Fibroblast of skin of abdomen (primary cell): ENCODE measurements around the gene MTARC2.

Experiments used
- DNase-seq: peaks from one replicate; pipeline ENCODE4 v3.0.0-alpha.2; 2013

MTARC2 gene

GRCh38 chr1:220770245-220770913 lies 22.3 kb downstream of the MTARC2 start:
- no peak for DNase-seq

GRCh38 chr1:220772846-220773245 lies 24.7 kb downstream of the MTARC2 start:
- DNase-seq = no peak

- DNase-seq = peak; percentile 13
Observed at GRCh38 chr1:220775240-220775853, 27.2 kb downstream of the MTARC2 start.

- no peak for DNase-seq
Observed at GRCh38 chr1:220776254-220776653, 28.1 kb downstream of the MTARC2 start.

GRCh38 chr1:220776720-220777326 lies 28.7 kb downstream of the MTARC2 start:
- DNase-seq = peak; percentile 61

GRCh38 chr1:220783453-220783852 lies 35.3 kb downstream of the MTARC2 start:
- no peak for DNase-seq

GRCh38 chr1:220784751-220785150 lies 36.6 kb downstream of the MTARC2 start:
- no peak for DNase-seq

DNA sequence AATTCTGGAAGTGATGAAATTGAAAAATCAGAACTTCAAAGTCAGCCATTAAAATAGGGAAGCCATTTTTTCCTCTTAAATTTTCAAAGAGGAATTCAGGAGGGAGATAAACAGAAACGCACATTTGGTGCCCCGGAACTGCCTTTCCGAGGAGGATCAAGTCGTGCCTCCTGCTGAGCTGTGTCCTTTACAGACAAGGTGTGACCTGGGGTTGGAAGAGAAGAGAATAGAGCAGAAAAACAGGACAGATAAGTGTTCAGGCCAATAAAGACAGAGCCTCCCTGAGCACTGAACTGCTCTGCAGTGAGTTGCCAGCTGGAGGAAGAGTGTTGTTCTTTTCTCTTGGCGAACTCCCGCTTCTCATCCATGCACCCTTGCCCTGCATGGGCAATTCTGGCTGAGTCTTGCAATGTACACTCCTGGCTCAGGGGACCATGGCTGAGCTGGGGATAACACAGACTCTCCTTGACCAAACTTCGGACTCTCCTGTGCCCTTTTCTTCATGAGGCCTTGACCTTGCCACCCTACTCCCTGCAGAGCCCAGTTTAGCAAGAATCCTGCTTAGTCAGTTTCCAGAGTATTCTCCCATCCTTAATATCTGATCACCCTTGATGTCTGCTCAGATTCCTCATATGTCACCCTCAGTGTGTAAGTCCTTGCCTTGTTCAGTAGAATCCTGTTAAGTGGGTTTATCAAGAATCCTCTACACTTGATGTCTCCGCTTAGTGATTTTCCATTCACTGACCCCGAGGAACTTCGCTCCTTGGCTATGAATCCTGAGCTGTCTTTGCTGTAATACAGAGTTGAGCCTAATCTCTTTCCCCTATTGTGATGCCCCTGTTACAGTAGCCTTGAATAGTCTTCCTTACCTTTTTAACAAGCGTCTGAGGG lies 37.3 kb downstream of the MTARC2 start:
- DNase-seq = no peak

DNA sequence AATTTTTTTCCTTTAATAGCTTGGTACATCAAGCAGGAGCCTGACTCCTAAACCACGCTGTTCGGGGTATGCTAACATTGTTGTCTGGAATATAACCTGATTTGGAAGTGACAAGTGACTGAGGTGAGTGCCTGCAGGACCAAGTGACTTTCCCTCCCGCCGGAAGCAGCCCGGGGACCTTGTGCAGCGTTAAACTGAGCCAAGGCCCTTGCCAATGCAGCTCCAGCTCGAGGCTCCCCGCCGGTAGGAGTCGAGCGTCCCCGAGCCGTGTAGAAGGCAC lies 37.9 kb downstream of the MTARC2 start:
- DNase-seq = no peak

- DNase-seq = peak; percentile 45
Observed at GRCh38 chr1:220786337-220787068, 38.4 kb downstream of the MTARC2 start, which contains the start of gene MTARC1. MTARC1 (plus strand) TSS chr1:220786913; CDS start chr1:220786945, 32 bp downstream.

DNA sequence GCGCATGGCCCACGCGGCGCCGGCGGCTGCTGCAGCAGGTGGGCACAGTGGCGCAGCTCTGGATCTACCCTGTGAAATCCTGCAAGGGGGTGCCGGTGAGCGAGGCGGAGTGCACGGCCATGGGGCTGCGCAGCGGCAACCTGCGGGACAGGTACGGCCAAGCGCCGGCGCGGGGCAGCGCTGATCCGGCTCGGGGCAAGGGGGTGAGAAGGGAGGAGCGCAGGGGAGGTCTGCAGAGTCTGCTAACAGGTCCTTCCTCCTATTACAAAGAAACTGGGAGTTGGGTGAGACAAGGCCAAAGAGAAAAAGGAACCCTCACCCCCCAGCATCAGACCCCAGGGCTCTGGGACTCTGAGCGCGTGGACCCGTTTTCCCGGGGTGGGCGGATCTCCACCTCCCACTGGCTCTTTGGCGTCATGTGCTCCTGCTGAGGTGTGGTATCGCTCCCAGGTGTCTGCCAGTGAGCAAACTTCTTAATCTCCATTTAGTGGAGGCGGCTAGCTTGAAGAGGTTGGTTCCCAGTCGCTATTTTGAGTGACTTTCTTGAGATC lies 39.0 kb downstream of the MTARC2 start:
- no peak for DNase-seq

- DNase-seq = no peak
Observed at GRCh38 chr1:220788900-220789299, 40.8 kb downstream of the MTARC2 start.

GRCh38 chr1:220789532-220790147 lies 41.5 kb downstream of the MTARC2 start:
- DNase-seq = no peak

GRCh38 chr1:220791285-220791684 lies 43.2 kb downstream of the MTARC2 start:
- DNase-seq = peak; percentile 23

- no peak for DNase-seq
Observed at GRCh38 chr1:220791956-220792355, 43.8 kb downstream of the MTARC2 start.

GRCh38 chr1:220796530-220796929 lies 48.4 kb downstream of the MTARC2 start:
- DNase-seq = no peak

GRCh38 chr1:220797044-220797443 lies 48.9 kb downstream of the MTARC2 start:
- no peak for DNase-seq

DNA sequence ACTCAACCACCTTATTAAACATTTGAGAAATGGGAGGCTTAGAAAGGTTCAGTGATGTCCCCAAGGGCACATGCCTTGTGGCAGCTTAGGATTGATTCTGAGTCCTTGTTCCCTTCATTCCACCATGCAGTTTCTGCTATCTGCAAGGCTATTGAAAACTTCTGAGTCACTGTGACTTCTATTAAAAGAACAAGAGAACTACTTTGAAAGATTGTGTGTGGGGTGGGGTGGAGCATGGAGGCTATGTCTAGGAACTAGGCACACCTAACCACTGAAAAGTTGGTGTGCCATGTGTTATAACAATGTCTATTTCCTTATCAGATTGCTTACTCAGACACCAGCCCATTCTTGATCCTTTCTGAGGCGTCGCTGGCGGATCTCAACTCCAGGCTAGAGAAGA lies 49.4 kb downstream of the MTARC2 start:
- DNase-seq = no peak

DNA sequence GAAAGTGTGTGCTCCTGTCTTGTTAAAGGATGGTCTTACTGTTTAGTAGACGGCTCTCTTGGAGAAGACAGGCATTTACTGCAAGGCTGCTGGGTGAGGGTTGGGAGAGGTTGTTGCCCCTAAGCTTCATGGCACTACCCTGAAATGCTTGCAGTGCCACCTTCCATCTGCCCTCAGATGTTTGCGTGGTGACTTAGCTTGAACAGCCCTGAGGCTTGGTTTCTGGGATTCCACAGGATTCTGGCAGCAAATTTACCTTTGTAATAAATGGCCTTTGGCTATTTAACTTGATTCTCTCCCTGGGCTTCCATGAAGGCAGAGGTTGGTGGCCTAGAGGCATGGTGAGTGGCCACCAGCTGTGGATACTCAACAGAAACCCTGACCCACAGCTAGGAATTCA lies 50.2 kb downstream of the MTARC2 start:
- no peak for DNase-seq

- no peak for DNase-seq
Observed at GRCh38 chr1:220800262-220800661, 52.1 kb downstream of the MTARC2 start.

DNA sequence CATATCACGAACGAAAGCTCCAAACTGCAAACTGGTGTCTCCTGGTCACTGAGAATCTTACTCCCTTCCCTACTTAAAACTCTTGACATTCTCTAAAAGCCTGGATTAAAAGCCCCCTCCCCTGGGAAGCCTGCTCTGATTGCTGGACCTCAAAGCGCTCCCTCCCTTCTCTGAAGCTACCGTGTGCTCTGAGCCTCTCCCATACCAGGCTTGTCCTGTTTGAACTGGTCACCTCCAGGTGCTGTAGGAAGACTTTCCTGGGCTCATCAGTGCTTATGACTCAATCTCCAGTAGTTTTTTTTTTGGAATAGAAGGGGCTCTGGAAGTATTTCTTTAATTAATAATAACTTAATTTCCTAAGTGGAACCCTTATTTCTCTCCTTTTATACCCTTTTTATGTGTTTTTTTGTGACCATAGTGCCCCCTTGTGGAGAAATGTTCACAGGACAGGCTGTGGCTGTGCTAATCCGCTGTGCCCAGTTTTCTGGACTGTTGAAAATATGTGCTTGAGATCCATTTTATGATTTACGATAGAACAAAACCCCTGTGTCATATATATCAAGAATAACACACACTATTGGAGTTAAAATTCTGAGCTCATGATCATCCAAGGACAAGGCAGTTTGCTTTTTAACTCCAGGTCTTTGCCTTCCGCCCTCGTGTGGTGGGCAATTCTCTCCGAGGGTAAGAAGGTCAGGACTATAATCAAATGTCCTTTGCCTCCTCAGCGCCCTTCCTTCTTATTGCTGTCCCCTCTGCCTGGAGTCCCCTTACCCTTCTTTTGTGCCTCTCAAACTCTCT lies 55.5 kb downstream of the MTARC2 start:
- no peak for DNase-seq
